ENCODE measurements around the gene SGPP2.

DNA sequence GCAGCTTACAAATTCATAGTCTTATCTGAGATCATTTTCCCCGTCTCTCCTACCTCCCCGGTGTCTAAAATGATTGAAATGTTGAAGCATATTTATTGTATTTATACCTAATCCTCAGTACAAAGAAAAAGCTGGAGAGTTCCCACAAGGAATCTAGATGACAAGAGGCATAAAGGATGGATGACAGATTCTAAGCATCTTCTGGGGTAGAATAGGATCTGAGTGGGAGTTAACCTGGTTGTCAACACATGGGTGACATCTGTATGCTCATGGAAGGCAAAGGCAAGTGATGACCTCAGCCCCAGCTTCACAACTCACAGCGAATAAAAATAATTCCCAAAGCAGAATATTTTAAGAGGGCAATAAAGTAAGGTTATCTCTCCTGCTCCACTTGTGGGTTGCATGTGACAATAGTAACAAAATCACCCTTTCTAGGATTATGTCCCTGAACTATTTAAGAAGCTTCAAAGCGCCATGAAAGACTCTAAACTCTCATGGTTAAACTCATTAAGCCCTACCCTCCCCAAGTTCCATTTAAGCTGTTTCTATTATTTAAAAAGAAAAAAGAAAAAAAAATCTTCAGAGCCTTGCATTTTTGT lies 32.2 kb downstream of the SGPP2 start:
- TF ChIP-seq CTCF (IDR thresholded peaks at IDR 0.05) (no peak), POLR2A (IDR thresholded peaks at IDR 0.05) (no peak)
